ENCODE results near the gene SGSM1.

The SGSM1 gene

GRCh38 chr22:24775769-24776492 lies 30.1 kb upstream of the SGSM1 start:
- H3K27ac ChIP-seq (ENCODE audit: low read depth, low read length): no peak overlapping the region
- TF ChIP-seq CTCF (IDR thresholded peaks at IDR 0.05; ENCODE audit: low read depth, low read length, poor library complexity, severe bottlenecking): no peak
- TF ChIP-seq EZH2phosphoT487 (IDR thresholded peaks at IDR 0.05; ENCODE audit: borderline replicate concordance, low read length): no peak

GRCh38 chr22:24776525-24776924 lies 29.5 kb upstream of the SGSM1 start:
- H3K9me2 ChIP-seq (replicated peaks; ENCODE audit: control insufficient read depth, low read length): no peaks in the 10 kb centered on the region
- H3K4me3 ChIP-seq (ENCODE audit: low read length): no peak overlapping the region
- 0 out of 2 replicates have a peak, but pooled peaks cover 5% of the 10 kb centered on the region for H3K27me3 ChIP-seq (ENCODE audit: control insufficient read depth, low read length)
- H3K4me1 ChIP-seq (ENCODE audit: control insufficient read depth, low read length): no peaks in the 10 kb centered on the region
- H3K4me2 ChIP-seq (ENCODE audit: low read length): no peak overlapping the region
- no peaks in the 10 kb centered on the region for H3K9me3 ChIP-seq (ENCODE audit: control insufficient read depth, insufficient read depth, low read length)
- H3K27ac ChIP-seq (ENCODE audit: low read depth, low read length): no peak overlapping the region
- H3F3A ChIP-seq (ENCODE audit: control insufficient read depth, insufficient read depth): no peaks in the 10 kb centered on the region
- no peaks in the 10 kb centered on the region for H4K20me1 ChIP-seq (ENCODE audit: control insufficient read depth, insufficient read depth, low read depth, low read length)
- H3K79me2 ChIP-seq (ENCODE audit: control insufficient read depth, low read length): no peaks in the 10 kb centered on the region
- TF ChIP-seq EZH2phosphoT487 (IDR thresholded peaks at IDR 0.05; ENCODE audit: borderline replicate concordance, low read length) (no peak), CTCF (IDR thresholded peaks at IDR 0.05; ENCODE audit: low read depth, low read length, poor library complexity, severe bottlenecking) (no peak)
- H3K36me3 ChIP-seq (ENCODE audit: control insufficient read depth, low read length): no peaks in the 10 kb centered on the region

More at GRCh38 chr22:24775769-24776492, 30.1 kb upstream of the SGSM1 start:
- Histone ChIP-seq H3K9me3 (ENCODE audit: control insufficient read depth, insufficient read depth, low read length) (no peaks in the 10 kb centered on the region), H3K36me3 (ENCODE audit: control insufficient read depth, low read length) (no peaks in the 10 kb centered on the region), H3K27me3 (ENCODE audit: control insufficient read depth, low read length) (0 out of 2 replicates have a peak, but pooled peaks cover 5% of the 10 kb centered on the region), H4K20me1 (ENCODE audit: control insufficient read depth, insufficient read depth, low read depth, low read length) (no peaks in the 10 kb centered on the region), H3K4me3 (ENCODE audit: low read length) (no peak overlapping the region), H3K4me2 (ENCODE audit: low read length) (no peak overlapping the region), H3K79me2 (ENCODE audit: control insufficient read depth, low read length) (no peaks in the 10 kb centered on the region), H3K4me1 (ENCODE audit: control insufficient read depth, low read length) (no peaks in the 10 kb centered on the region), H3F3A (ENCODE audit: control insufficient read depth, insufficient read depth) (no peaks in the 10 kb centered on the region), H3K9me2 (replicated peaks; ENCODE audit: control insufficient read depth, low read length) (no peaks in the 10 kb centered on the region)

- H3K27me3 ChIP-seq (ENCODE audit: control insufficient read depth, low read length): no peaks in the 10 kb centered on the region
- H3K4me1 ChIP-seq (ENCODE audit: control insufficient read depth, low read length): no peaks in the 10 kb centered on the region
- no peaks in the 10 kb centered on the region for H3F3A ChIP-seq (ENCODE audit: control insufficient read depth, insufficient read depth)
- no peak for TF ChIP-seq EZH2phosphoT487 (IDR thresholded peaks at IDR 0.05; ENCODE audit: borderline replicate concordance, low read length)
- TF ChIP-seq CTCF (IDR thresholded peaks at IDR 0.05; ENCODE audit: low read depth, low read length, poor library complexity, severe bottlenecking): no peak
- no peak overlapping the region for H3K4me2 ChIP-seq (ENCODE audit: low read length)
- H3K4me3 ChIP-seq (ENCODE audit: low read length): no peak overlapping the region
- H3K36me3 ChIP-seq (ENCODE audit: control insufficient read depth, low read length): no peaks in the 10 kb centered on the region
- no peak overlapping the region for H3K27ac ChIP-seq (ENCODE audit: low read depth, low read length)
- H3K79me2 ChIP-seq (ENCODE audit: control insufficient read depth, low read length): no peaks in the 10 kb centered on the region
- no peaks in the 10 kb centered on the region for H3K9me2 ChIP-seq (replicated peaks; ENCODE audit: control insufficient read depth, low read length)
- H3K9me3 ChIP-seq (ENCODE audit: control insufficient read depth, insufficient read depth, low read length): no peaks in the 10 kb centered on the region
- H4K20me1 ChIP-seq (ENCODE audit: control insufficient read depth, insufficient read depth, low read depth, low read length): no peaks in the 10 kb centered on the region
These were observed 16.5 kb upstream of the SGSM1 start for GRCh38 chr22:24789516-24789915.

Measured in DOHH2 (cell line).